ENCODE data around the gene CDK12.

- TF ChIP-seq CTCF (IDR thresholded peaks at IDR 0.05) = no peak
- TF ChIP-seq POLR2A (IDR thresholded peaks at IDR 0.05) = no peak
Observed at GRCh38 chr17:39555368-39555767, 94.1 kb downstream of the CDK12 start.

All from adrenal gland (tissue), 5 donors.